Measurements from ENCODE around the gene ZNF688.
A peak's percentile ranks its signal among the peaks of the same experiment; 100 is the strongest.

ZNF688 gene

GRCh38 chr16:30615358-30616091 lies 44.0 kb upstream of the ZNF688 start:
- TF ChIP-seq ZC3H10 (CRISPR knock-in tag; IDR thresholded peaks at IDR 0.05) (no peak), GLIS3 (CRISPR knock-in tag; IDR thresholded peaks at IDR 0.05) (no peak), SNAI2 (CRISPR knock-in tag; IDR thresholded peaks at IDR 0.05) (no peak), PATZ1 (CRISPR knock-in tag; IDR thresholded peaks at IDR 0.05; ENCODE audit: borderline replicate concordance) (no peak), ZNF70 (CRISPR knock-in tag; IDR thresholded peaks at IDR 0.05) (no peak), TCF4 (CRISPR knock-in tag; IDR thresholded peaks at IDR 0.05; ENCODE audit: borderline replicate concordance) (no peak)
- peak; percentile 77 for ATAC-seq

- TF ChIP-seq ZFP3 (CRISPR knock-in tag; IDR thresholded peaks at IDR 0.05) = peak; percentile 85
- no peak for TF ChIP-seq PATZ1 (CRISPR knock-in tag; IDR thresholded peaks at IDR 0.05; ENCODE audit: borderline replicate concordance)
- peak; percentile 94 for ATAC-seq
Observed at GRCh38 chr16:30609926-30610839, 38.7 kb upstream of the ZNF688 start, which contains the start of gene ZNF689. Gene ZNF689 (minus strand): TSS chr16:30610389. CDS start chr16:30610041, 348 bp downstream.

GRCh38 chr16:30609002-30609925 lies 37.8 kb upstream of the ZNF688 start:
- ATAC-seq = peak; percentile 75

GRCh38 chr16:30606004-30606403 lies 34.5 kb upstream of the ZNF688 start:
- no peak for ATAC-seq
- TF ChIP-seq, protein P1, sequence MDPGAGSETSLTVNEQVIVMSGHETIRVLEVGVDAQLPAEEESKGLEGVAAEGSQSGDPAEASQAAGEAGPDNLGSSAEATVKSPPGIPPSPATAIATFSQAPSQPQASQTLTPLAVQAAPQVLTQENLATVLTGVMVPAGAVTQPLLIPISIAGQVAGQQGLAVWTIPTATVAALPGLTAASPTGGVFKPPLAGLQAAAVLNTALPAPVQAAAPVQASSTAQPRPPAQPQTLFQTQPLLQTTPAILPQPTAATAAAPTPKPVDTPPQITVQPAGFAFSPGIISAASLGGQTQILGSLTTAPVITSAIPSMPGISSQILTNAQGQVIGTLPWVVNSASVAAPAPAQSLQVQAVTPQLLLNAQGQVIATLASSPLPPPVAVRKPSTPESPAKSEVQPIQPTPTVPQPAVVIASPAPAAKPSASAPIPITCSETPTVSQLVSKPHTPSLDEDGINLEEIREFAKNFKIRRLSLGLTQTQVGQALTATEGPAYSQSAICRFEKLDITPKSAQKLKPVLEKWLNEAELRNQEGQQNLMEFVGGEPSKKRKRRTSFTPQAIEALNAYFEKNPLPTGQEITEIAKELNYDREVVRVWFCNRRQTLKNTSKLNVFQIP (CRISPR knock-in tag; IDR thresholded peaks at IDR 0.05; ENCODE audit: borderline replicate concordance, low read depth) = no peak
- TF ChIP-seq PPARA (CRISPR knock-in tag; IDR thresholded peaks at IDR 0.05; ENCODE audit: borderline replicate concordance) (no peak), OSR1 (CRISPR knock-in tag; IDR thresholded peaks at IDR 0.05) (no peak), TOX (CRISPR knock-in tag; IDR thresholded peaks at IDR 0.05; ENCODE audit: borderline replicate concordance) (no peak), CSRNP3 (CRISPR knock-in tag; IDR thresholded peaks at IDR 0.05) (no peak), CSDC2 (CRISPR knock-in tag; IDR thresholded peaks at IDR 0.05) (no peak), GLIS3 (CRISPR knock-in tag; IDR thresholded peaks at IDR 0.05) (no peak), BACH2 (CRISPR knock-in tag; IDR thresholded peaks at IDR 0.05; ENCODE audit: borderline replicate concordance) (no peak), RARB (CRISPR knock-in tag; IDR thresholded peaks at IDR 0.05) (no peak)
- TF ChIP-seq, protein P2, sequence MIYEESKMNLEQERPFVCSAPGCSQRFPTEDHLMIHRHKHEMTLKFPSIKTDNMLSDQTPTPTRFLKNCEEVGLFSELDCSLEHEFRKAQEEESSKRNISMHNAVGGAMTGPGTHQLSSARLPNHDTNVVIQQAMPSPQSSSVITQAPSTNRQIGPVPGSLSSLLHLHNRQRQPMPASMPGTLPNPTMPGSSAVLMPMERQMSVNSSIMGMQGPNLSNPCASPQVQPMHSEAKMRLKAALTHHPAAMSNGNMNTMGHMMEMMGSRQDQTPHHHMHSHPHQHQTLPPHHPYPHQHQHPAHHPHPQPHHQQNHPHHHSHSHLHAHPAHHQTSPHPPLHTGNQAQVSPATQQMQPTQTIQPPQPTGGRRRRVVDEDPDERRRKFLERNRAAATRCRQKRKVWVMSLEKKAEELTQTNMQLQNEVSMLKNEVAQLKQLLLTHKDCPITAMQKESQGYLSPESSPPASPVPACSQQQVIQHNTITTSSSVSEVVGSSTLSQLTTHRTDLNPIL (CRISPR knock-in tag; IDR thresholded peaks at IDR 0.05; ENCODE audit: low read depth) = no peak

More at GRCh38 chr16:30609002-30609925, 37.8 kb upstream of the ZNF688 start:
- TF ChIP-seq OSR1 (CRISPR knock-in tag; IDR thresholded peaks at IDR 0.05) = no peak
- no peak for TF ChIP-seq CSRNP3 (CRISPR knock-in tag; IDR thresholded peaks at IDR 0.05)
- TF ChIP-seq ZNF8 (CRISPR knock-in tag; IDR thresholded peaks at IDR 0.05) = no peak
